Stomach (tissue), 4 donors: ENCODE measurements around the gene RGS11.

Source experiments
- CTCF ChIP-seq, 7 experiments: fragments of 450-650 bp in 4 of 7; fragments of 200-600 bp in 3 of 7; sonication (generic) in 3 of 7; IDR thresholded peaks; one replicate each; pipeline ENCODE4 v1.5.1; 2016 to 2019; ENCODE audit warnings: antibody characterized with exemption in 7 of 7, control low read depth in 2 of 7, mild to moderate bottlenecking in 1 of 7
- EP300 ChIP-seq: sonication (generic); formaldehyde crosslinking; IDR thresholded peaks from one replicate; pipeline ENCODE4 v1.6.1; 2017; ENCODE audit warnings: antibody characterized with exemption
- POLR2A ChIP-seq, 4 donors: fragments of 450-650 bp; IDR thresholded peaks; one replicate each; pipeline ENCODE4 v1.6.1; 2016; ENCODE audit warnings: antibody characterized with exemption in 4 of 4, control low read depth in 2 of 4, mild to moderate bottlenecking in 1 of 4, moderate library complexity in 1 of 4
- POLR2AphosphoS5 ChIP-seq, 3 donors: sonication (generic); formaldehyde crosslinking; IDR thresholded peaks; one replicate each; pipeline ENCODE4 v1.6.1; 2016; ENCODE audit warnings: antibody characterized with exemption in 3 of 3

- TF ChIP-seq CTCF (IDR thresholded peaks at IDR 0.05): no peak
- no peak for TF ChIP-seq EP300
- TF ChIP-seq POLR2A (IDR thresholded peaks at IDR 0.05): no peak
- TF ChIP-seq POLR2AphosphoS5 (IDR thresholded peaks at IDR 0.05): no peak
Observed at GRCh38 chr16:254461-254860, 21.3 kb downstream of the RGS11 start.
